Stimulated activated CD4-positive, alpha-beta T cell treated with anti-CD3 and anti-CD28 coated beads, TNF-alpha, amount 100 ng/mL, for 1 hour (primary cell): ENCODE data around the gene VWC2L.

ENCODE experiments used
- DNase-seq, 3 donors: peaks; one replicate each; pipeline ENCODE4 v3.0.0-alpha.2; 2020; ENCODE audit warnings: low read depth in 3 of 3, low spot score in 1 of 3

VWC2L gene

GRCh38 chr2:214465363-214466146 is 54.7 kb downstream of the VWC2L start:
- no peak for DNase-seq

GRCh38 chr2:214469728-214470127 is 58.9 kb downstream of the VWC2L start:
- DNase-seq = no peak

- DNase-seq = no peak
Observed at GRCh38 chr2:214471382-214471781, 60.5 kb downstream of the VWC2L start.

GRCh38 chr2:214471990-214472389 is 61.1 kb downstream of the VWC2L start:
- DNase-seq = no peak

GRCh38 chr2:214477305-214477704 is 66.5 kb downstream of the VWC2L start:
- DNase-seq = no peak

- no peak for DNase-seq
Observed at GRCh38 chr2:214481204-214481603, 70.3 kb downstream of the VWC2L start.

- no peak for DNase-seq
Observed at GRCh38 chr2:214482728-214483127, 71.9 kb downstream of the VWC2L start.

- no peak for DNase-seq
Observed at GRCh38 chr2:214484239-214484638, 73.4 kb downstream of the VWC2L start.

- DNase-seq = no peak
Observed at GRCh38 chr2:214484701-214485100, 73.8 kb downstream of the VWC2L start.

GRCh38 chr2:214489181-214489580 is 78.3 kb downstream of the VWC2L start:
- DNase-seq = no peak

GRCh38 chr2:214489702-214490101 is 78.8 kb downstream of the VWC2L start:
- DNase-seq = no peak

- DNase-seq = no peak
Observed at GRCh38 chr2:214492152-214492551, 81.3 kb downstream of the VWC2L start.

GRCh38 chr2:214492608-214493007 is 81.8 kb downstream of the VWC2L start:
- DNase-seq = no peak

- no peak for DNase-seq
Observed at GRCh38 chr2:214497489-214497888, 86.6 kb downstream of the VWC2L start.

GRCh38 chr2:214503568-214503967 is 92.7 kb downstream of the VWC2L start:
- DNase-seq = no peak

GRCh38 chr2:214504599-214505376 is 93.9 kb downstream of the VWC2L start:
- no peak for DNase-seq

GRCh38 chr2:214507032-214507431 is 96.2 kb downstream of the VWC2L start:
- DNase-seq = no peak

- no peak for DNase-seq
Observed at GRCh38 chr2:214514704-214515103, 103.8 kb downstream of the VWC2L start.

GRCh38 chr2:214515111-214515510 is 104.3 kb downstream of the VWC2L start:
- DNase-seq = no peak

GRCh38 chr2:214519258-214519818 is 108.5 kb downstream of the VWC2L start:
- no peak for DNase-seq

GRCh38 chr2:214529021-214529420 is 118.2 kb downstream of the VWC2L start:
- no peak for DNase-seq

GRCh38 chr2:214529514-214529913 is 118.7 kb downstream of the VWC2L start:
- no peak for DNase-seq
